NCI-H510A treated with DMSO at 0.1 percent for 48 hours (cell line): ENCODE results near the gene CALCOCO2.
"Not testable (repeated sequence)": the region's sequence is repeated elsewhere in the genome, so short reads cannot be mapped to it uniquely, and the experiment has no call there.

Source experiments
- DNase-seq: peaks from one replicate; lab custom pipeline; 2025; lab: John Stamatoyannopoulos, UW

CALCOCO2 gene

GRCh38 chr17:48825446-48826381 is 5.1 kb upstream of the CALCOCO2 start:
- DNase-seq = no peak

- DNase-seq = no peak
Observed at GRCh38 chr17:48831549-48831883, 681 bp downstream of the CALCOCO2 start.

GRCh38 chr17:48834973-48835372 is 4.1 kb downstream of the CALCOCO2 start:
- no peak for DNase-seq

- no peak for DNase-seq
Observed at GRCh38 chr17:48835971-48836370, 5.1 kb downstream of the CALCOCO2 start.

- DNase-seq = not testable (repeated sequence)
Observed at GRCh38 chr17:48837458-48837857, 6.6 kb downstream of the CALCOCO2 start.

- no peak for DNase-seq
Observed at GRCh38 chr17:48840441-48840840, 9.6 kb downstream of the CALCOCO2 start.

GRCh38 chr17:48841395-48841831 is 10.6 kb downstream of the CALCOCO2 start:
- no peak for DNase-seq

- DNase-seq = no peak
Observed at GRCh38 chr17:48842746-48843145, 11.9 kb downstream of the CALCOCO2 start.

- no peak for DNase-seq
Observed at GRCh38 chr17:48843187-48843900, 12.5 kb downstream of the CALCOCO2 start.

GRCh38 chr17:48850792-48851323 is 20.0 kb downstream of the CALCOCO2 start:
- DNase-seq = no peak

GRCh38 chr17:48854774-48855476 is 24.1 kb downstream of the CALCOCO2 start:
- DNase-seq = no peak

- no peak for DNase-seq
Observed at GRCh38 chr17:48856122-48856821, 25.4 kb downstream of the CALCOCO2 start.

GRCh38 chr17:48860034-48860433 is 29.2 kb downstream of the CALCOCO2 start:
- no peak for DNase-seq

GRCh38 chr17:48860456-48860855 is 29.6 kb downstream of the CALCOCO2 start:
- no peak for DNase-seq

- DNase-seq = no peak
Observed at GRCh38 chr17:48868916-48869500, 38.2 kb downstream of the CALCOCO2 start.

- no peak for DNase-seq
Observed at GRCh38 chr17:48869821-48870318, 39.0 kb downstream of the CALCOCO2 start.

GRCh38 chr17:48871035-48871550 is 40.3 kb downstream of the CALCOCO2 start:
- no peak for DNase-seq

- DNase-seq = no peak
Observed at GRCh38 chr17:48871551-48872351, 40.9 kb downstream of the CALCOCO2 start.

- DNase-seq = not testable (repeated sequence)
Observed at GRCh38 chr17:48872409-48872808, 41.6 kb downstream of the CALCOCO2 start.

- no peak for DNase-seq
Observed at GRCh38 chr17:48873209-48873608, 42.4 kb downstream of the CALCOCO2 start.
